GM21367 (cell line): ENCODE measurements around the gene GABRQ.

ENCODE experiments used
- ATAC-seq: cut with Tn5 transposase; IDR thresholded peaks from one replicate; pipeline ENCODE4 v1.9.1; 2021; ENCODE audit not compliant: unreplicated experiment

Gene GABRQ

DNA sequence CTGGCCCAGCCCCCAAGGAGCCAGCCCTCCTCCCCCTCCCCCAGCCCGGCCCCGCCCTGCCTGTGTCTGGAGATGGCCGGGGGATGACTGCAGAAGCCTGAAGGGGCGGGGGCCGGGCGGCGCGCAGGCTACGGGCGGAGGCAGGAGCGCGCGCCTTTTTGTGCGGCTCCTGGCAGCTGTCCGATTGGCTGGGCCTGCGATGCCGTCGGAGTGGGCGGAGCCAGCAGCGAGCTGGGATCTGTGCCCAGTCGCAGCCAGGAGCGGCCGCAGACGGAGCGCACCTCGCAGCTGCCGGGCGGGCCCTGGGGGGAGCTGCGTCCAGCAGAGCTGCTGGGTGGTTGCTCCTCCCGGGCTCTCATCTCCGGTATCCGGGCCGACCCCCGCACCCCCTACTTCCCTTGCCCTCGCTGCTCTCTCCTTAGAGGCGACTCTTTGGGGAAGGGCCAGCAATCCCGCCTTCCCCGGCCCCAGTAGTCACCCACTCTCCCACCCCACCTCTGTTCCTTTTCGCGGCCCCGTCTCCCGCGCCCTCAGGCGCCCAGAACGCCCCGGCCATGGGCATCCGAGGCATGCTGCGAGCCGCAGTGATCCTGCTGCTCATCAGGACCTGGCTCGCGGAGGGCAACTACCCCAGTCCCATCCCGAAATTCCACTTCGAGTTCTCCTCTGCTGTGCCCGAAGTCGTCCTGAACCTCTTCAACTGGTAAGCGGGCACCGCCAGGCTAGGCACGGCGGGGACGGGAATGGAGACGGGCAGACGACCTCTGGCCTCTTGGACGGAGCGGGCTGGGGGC, at the start of gene GABRQ:
Gene GABRQ (plus strand): TSS at position 247 of the 794 bp plus-strand sequence. CDS start 308 bp downstream, at position 555.
- ATAC-seq, result no peak

GRCh38 chrX:152588206-152588605, 49.5 kb upstream of the GABRQ start:
- no peak for ATAC-seq

DNA sequence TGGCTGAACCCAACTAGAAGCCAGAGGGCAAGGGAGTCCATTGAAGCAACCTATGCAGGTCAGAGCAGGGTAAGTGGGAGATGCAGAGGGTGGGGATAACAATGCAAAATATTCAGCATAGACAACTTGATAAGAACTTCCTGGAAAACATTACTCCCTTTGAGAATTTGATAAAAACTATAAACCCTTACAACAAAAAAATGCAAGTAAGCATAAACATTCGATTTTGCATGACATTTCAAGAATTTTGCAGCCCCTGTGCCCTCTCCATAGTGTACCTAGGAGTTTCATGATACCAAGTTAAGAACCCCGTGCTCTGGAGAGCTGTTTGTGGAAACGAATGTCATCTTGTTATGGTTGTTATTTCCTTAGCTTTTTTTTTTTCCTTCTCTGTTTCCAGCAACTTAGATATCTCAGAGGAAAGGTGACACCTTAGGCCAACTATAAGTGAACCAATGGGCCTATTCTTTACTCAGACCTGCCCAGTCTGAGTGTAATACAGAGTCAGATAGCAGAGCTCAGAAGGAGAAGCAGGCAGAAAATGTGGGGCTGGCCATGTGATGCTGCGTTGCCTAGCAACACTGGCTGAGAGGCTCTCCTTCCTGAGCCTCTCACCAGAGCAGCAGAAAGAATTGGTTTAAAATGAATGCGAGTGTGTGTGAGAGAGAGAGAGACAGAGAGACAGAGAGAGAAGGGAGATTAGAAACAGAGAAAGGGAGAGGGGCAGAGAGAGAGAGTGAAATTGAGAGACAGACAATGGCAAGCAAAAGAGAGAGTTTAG, 36.7 kb upstream of the GABRQ start:
- ATAC-seq, result no peak

DNA sequence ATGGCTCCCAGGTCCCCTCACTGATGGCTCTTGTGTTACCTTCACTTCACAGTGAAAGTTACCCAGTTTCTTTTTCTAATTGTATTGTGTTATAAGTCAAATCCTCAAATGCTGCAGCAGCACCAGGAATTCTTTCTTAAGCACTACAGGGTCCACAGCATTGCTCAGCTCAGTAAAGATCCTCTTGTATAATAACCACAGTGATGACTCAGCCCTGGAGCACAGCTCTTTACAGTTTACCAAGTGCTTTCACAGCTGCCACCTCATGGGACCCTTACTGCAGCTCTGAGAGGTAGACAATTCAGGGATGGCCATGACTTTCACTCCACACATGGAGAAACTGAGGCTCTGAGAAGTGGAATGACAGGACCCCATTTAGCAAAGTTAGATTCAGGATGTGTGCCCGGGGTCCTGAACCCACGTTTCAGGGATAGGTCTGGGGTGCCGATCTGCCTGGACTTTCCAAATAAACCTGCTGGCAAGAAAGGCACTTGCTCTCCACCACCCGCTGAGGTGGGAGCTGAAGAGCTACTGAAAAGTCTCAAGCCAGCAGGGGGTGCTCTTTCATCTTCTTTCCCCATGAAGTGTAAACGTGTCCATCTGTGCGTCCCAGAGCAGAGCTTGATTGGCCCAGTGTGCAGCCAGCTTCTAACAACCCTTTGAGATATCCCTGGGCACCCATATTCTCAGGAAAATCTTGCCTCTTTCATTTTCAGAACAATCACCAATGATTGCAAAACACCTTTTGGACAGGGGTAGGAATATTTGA, 35.7 kb upstream of the GABRQ start:
- ATAC-seq, result no peak

DNA sequence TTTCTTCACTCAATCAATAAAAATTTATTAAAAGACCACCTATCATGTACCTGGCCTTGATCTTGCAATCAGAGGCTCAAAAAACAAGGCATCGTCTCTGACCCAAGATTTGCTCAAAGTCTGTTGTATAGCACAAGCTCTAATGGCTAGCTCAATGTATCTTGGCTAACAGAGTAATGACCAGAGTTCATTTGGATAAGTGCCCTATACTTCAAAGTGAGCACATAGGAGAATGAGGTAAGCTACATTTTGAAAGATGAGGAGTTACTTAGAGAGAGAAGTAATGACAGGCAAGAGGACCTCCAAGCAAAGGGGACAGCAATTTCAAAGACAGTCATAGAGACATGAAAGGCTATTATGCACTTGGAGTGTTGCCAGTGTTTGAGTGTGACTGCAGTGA, 22.9 kb upstream of the GABRQ start:
- ATAC-seq, result no peak

DNA sequence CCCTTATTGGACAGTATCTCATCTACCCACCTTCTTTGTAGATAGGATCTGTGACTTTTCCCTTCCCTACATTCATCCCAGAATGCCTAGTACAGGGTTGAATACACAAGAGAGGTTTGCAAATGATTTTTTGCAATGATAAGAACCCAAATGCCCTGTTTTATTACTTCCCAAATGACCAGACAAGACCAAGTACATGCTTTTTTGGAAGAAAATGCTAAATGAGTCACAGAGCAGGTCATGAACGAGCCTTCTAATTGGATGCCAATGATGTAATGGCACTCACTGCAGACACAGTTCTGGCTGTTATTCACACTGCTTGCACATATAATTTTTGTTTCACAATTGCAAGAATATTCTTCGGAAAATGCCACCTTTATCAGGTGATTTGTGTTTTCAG, 17.8 kb upstream of the GABRQ start:
- no peak for ATAC-seq

- ATAC-seq, result no peak
These were observed 5.1 kb upstream of the GABRQ start for GRCh38 chrX:152632445-152633097.

DNA sequence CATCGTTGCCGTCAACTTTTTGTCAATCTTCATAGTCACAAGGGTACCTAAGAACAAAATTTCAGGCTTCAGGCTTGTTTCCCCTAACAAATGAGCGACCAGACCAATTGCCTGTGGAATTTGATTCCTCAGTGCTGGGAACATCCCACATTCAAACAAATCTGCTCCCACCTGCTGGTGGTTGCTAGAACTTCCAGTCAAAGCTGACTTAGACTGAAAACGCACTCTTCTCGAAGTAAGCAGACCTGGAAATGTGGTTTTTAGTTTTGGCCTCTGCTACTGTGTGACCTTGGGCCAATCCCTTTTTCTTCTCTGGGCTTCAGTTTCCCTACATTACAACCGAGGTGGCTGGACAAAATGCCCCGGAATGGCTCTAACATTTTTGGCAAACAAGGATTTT, 1.8 kb upstream of the GABRQ start:
- ATAC-seq, result no peak

- ATAC-seq, result no peak
These were observed 779 bp downstream of the GABRQ start for GRCh38 chrX:152638443-152638904.

DNA sequence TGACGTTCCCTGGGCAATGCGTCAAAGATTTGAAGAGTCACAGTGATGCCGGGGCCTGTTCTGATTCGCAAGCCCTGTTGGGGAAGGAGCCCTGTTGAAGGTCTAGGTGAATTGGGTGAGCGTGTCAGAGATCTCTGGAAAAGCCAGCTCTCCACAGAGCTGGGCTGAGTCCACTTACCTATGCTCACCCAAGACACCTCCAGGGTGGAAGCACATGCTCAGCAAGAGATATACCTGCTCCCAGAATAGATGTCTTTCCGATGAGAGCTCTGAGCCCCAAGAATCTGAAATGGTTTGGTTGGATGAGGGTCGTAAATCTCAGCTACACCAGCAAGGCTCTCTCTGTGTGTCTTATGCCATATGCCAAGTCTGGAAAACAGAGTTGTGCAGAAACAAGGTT, 1.7 kb downstream of the GABRQ start:
- no peak for ATAC-seq

DNA sequence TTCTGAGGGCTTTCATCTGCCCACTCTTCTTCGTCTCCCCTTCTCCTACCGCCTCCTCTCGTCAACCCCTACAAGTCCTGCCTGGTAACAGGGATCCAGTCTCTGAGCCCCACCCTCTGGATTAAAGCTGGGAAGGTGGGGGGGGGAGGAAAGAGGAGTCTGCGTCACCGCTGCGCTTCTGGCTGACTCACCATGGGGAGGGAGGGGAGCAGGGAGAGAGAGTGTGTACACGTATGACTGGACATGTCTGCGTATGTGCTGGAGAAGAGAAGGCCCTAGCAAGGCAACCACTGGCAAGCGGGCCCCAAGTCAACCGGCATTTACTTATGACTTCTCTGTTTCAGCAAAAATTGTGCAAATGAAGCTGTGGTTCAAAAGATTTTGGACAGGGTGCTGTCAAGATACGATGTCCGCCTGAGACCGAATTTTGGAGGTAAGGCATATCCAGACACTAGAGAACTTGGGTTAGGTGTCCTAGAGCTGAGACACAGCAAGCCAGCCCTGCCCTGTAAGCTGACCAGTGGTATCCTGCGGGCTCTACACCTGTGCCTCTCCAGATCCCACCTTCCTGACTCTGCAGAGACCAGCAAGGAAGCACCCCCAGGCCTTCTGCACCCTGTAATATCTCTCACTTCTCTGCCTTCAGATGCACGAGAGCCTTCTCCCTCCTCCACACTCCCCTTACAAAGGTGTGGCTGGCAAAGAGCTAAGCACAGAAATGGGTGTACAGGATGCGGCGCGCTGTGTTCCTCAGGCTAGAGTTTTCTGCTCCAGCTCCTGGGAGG, 2.5 kb downstream of the GABRQ start:
- ATAC-seq, result no peak

DNA sequence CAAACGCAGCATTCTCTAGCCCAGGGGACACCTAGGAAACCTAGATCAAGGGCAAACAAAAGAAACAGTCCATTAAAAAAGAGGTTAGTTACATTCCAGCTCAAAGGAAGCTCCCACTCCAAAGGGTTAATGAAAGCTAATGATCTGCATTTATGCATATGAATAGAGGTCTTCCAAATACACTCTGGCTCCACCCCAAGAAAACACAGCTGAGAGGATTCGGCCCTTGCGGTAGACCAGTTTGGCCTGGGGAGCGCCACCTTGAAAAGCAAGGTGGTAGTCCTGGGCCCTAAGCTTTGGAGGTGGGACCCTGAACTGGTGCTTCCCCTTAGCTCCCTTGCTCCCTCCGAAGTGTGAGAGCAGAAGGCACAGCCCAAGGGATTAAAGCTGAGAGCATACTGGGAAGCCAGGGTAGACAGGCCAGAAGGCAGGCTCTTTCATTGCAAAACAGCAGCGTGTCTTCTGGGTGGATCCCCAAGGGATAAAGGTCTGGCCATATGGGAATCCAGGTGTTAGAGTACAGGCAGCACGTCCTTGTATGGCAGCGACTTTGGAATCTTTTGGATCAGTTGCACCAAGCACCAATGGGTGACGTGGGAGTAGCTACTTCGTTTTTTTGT, 3.7 kb downstream of the GABRQ start:
- no peak for ATAC-seq

DNA sequence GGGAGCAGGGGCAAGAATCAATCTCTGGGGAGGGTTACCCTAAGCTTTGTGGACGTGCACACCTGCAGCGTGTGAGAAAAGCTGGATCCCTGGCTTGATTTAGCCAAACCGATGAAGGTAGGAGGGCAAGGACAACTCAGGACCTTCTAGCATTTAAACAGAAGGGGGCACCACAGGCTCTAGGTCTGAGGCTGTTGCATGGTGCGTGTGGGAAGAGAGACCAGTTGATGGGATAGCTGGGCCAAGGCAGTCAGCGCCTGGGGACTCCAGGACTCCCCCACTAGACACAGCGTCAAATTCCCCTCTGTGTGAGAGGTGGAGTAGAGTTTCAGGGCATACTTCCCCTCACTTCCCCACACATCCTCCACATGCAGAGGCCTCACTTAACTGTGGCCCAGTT, 4.3 kb downstream of the GABRQ start:
- no peak for ATAC-seq

- no peak for ATAC-seq
These were observed 5.4 kb downstream of the GABRQ start for GRCh38 chrX:152642931-152643564.

DNA sequence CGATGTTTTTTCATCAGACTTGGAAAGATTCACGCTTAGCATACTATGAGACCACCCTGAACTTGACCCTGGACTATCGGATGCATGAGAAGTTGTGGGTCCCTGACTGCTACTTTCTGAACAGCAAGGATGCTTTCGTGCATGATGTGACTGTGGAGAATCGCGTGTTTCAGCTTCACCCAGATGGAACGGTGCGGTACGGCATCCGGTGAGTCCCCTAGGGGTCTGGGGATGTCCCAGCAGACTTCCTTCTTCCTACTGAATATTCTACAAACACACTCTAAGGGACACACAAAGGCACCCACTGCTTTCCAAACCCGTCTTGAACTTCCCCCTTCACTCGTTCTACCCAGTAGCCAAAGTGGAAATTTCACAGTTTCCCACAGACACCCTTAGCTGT, 9.3 kb downstream of the GABRQ start:
- no peak for ATAC-seq

- no peak for ATAC-seq
These were observed 10.3 kb downstream of the GABRQ start for GRCh38 chrX:152647978-152648377.

DNA sequence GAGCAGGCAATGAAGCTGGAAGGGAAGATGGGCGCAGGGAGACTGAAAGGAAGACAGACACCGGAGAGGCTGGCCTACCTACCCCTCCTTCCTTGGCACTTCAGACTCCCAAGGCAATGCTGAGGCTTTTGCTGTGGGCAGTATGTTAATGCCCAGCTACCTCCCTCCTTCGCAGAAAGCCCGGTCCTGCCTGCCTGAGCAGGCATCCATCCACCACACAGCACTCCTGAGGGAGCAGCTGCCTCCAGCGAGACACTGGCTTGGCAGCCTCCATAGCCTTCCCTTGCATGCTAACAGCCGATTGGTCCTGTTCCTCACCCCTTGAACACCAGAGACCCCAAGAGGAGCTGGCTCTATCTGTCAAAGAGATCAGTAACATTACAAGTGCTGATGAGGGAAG, 14.4 kb downstream of the GABRQ start:
- no peak for ATAC-seq

DNA sequence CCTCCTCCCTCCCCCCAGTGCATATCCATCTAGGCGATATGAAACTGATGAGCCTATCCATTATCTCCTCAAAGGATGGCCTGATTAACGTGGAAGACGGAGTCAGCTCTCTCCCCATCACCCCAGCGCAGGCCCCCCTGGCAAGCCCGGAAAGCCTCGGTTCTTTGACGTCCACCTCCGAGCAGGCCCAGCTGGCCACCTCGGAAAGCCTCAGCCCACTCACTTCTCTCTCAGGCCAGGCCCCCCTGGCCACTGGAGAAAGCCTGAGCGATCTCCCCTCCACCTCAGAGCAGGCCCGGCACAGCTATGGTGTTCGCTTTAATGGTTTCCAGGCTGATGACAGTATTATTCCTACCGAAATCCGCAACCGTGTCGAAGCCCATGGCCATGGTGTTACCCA, 14.8 kb downstream of the GABRQ start:
- no peak for ATAC-seq

GRCh38 chrX:152656087-152656486, 18.4 kb downstream of the GABRQ start:
- no peak for ATAC-seq
